Measurements from ENCODE around the gene SMPD3. TPM values are rescaled to one million over a fixed set of nuclear protein-coding genes. Genes with fewer than 3 reads are reported as not detected.
A peak's percentile ranks its signal among the peaks of the same experiment; 100 is the strongest.

The SMPD3 gene
- polyA plus RNA-seq, 1 experiment, result 0.27 TPM

DNA sequence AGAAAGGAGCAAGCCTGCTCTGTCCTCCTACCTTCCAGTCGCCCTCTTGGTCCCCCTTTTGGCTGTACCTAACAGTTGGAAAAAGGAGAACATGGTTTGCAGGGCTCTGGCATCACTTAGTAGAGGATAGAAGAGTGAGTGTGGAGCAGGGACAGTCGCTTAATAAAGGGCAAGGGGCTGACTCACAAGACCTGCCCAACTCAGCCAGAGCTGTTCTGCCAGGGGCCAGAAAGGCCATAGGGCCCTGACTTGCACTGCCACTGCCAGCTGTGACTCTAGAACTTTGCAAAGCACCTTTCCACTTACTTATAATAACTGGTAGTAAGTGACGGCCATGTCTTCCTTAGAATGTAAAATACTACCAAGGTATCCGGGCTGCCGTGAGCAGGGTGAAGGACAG, 124.0 kb downstream of the SMPD3 start:
- no peak overlapping the region for H3K4me3 ChIP-seq (ENCODE audit: low read depth, low read length)
- TF ChIP-seq, protein P1, sequence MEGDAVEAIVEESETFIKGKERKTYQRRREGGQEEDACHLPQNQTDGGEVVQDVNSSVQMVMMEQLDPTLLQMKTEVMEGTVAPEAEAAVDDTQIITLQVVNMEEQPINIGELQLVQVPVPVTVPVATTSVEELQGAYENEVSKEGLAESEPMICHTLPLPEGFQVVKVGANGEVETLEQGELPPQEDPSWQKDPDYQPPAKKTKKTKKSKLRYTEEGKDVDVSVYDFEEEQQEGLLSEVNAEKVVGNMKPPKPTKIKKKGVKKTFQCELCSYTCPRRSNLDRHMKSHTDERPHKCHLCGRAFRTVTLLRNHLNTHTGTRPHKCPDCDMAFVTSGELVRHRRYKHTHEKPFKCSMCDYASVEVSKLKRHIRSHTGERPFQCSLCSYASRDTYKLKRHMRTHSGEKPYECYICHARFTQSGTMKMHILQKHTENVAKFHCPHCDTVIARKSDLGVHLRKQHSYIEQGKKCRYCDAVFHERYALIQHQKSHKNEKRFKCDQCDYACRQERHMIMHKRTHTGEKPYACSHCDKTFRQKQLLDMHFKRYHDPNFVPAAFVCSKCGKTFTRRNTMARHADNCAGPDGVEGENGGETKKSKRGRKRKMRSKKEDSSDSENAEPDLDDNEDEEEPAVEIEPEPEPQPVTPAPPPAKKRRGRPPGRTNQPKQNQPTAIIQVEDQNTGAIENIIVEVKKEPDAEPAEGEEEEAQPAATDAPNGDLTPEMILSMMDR (IDR thresholded peaks at IDR 0.05; ENCODE audit: insufficient read depth, low read depth, low read length), result no peak
- no peaks in the 10 kb centered on the region for H3K27me3 ChIP-seq (ENCODE audit: control insufficient read depth, insufficient read depth, low read length)
- H3K36me3 ChIP-seq (ENCODE audit: control insufficient read depth, insufficient read depth, low read length), result peaks cover 6% of the 10 kb centered on the region
- ChIA-PET CTCF (interaction anchor here (1.4 to 13.5 kb wide), 2 partner anchors 13 to 66 kb away, joined by 4 to 310 read pairs; partner anchors contain the start of genes PRMT7, SLC7A6 and SLC7A6OS), POLR2A (interaction anchor here (0.6 kb wide), 1 partner anchor 9 kb away, joined by 3 read pairs; no protein-coding TSS in a partner anchor)
- no peak for DNase-seq (ENCODE audit: low read depth)

DNA sequence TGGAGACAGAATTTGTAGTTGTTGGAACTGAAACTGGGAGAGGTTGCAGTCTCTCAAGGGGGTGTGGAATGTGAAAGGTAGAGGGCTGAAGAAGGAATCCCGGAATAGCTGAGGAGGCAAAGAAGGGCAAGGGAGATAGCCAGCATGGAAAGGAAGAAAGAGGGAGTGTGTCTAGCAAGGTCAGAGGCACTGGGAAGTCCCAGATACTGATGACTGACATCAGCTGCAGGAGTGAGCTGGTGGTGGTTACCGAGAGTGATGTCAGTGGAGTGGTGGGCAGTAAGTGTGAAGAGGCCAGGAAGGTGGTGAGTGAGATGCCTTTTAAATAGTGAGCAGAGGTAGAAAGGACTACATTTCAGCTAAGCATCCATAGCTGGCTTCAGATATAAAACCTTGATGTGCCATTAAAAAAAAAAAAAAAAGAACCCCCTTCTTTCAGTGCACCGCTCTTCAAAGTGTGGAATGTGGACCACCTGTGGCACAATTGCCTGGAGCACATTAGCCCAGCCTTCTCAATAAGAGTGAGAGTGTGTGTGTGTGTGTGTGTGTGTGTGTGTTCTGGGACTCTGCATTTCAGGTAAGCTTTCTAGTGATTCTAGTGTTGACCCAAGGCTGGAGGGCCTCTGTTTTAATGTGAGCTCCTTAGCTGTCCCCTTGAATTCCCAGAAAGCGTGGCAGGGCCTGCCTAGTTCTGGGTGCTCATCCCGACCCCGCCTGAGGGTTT, 129.0 kb downstream of the SMPD3 start:
- no peaks in the 10 kb centered on the region for H3K27me3 ChIP-seq (ENCODE audit: control insufficient read depth, insufficient read depth, low read length)
- TF ChIP-seq, protein P1 (IDR thresholded peaks at IDR 0.05; ENCODE audit: insufficient read depth, low read depth, low read length), result no peak
- POLR2A ChIA-PET, result no interaction called here
- no peak for DNase-seq (ENCODE audit: low read depth)
- H3K36me3 ChIP-seq (ENCODE audit: control insufficient read depth, insufficient read depth, low read length), result peaks cover 11% of the 10 kb centered on the region
- CTCF ChIA-PET, result interaction anchor here (0.9 to 13.5 kb wide), 3 partner anchors 9 to 61 kb away, joined by 4 to 310 read pairs (median 4); partner anchors contain the start of genes PRMT7, SLC7A6 and SLC7A6OS
- H3K4me3 ChIP-seq (ENCODE audit: low read depth, low read length), result no peak overlapping the region

DNA sequence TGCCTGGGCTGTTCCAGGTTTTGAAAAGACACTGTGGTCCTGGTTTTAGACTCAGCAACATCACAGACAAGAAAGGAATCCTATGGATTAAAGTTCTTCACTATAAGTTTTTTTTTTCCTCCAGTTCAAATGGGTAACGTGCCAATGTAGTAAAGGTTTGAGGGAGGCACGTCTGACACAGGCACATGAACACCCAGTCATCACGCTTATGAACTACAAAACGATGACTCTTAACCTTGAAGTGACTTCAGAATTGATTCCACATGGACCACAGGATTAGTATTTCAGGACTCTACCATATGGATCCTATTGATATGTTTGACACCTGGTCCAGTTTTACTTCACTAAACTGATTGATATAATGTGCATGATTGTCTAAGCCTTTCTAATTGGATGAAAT, 135.2 kb downstream of the SMPD3 start:
- CTCF ChIA-PET, result no interaction called here
- TF ChIP-seq, protein P1 (IDR thresholded peaks at IDR 0.05; ENCODE audit: insufficient read depth, low read depth, low read length), result no peak
- no peaks in the 10 kb centered on the region for H3K27me3 ChIP-seq (ENCODE audit: control insufficient read depth, insufficient read depth, low read length)
- no peak for DNase-seq (ENCODE audit: low read depth)
- H3K4me3 ChIP-seq (ENCODE audit: low read depth, low read length), result no peak overlapping the region
- peaks cover 7% of the 10 kb centered on the region for H3K36me3 ChIP-seq (ENCODE audit: control insufficient read depth, insufficient read depth, low read length)
- POLR2A ChIA-PET, result no interaction called here

DNA sequence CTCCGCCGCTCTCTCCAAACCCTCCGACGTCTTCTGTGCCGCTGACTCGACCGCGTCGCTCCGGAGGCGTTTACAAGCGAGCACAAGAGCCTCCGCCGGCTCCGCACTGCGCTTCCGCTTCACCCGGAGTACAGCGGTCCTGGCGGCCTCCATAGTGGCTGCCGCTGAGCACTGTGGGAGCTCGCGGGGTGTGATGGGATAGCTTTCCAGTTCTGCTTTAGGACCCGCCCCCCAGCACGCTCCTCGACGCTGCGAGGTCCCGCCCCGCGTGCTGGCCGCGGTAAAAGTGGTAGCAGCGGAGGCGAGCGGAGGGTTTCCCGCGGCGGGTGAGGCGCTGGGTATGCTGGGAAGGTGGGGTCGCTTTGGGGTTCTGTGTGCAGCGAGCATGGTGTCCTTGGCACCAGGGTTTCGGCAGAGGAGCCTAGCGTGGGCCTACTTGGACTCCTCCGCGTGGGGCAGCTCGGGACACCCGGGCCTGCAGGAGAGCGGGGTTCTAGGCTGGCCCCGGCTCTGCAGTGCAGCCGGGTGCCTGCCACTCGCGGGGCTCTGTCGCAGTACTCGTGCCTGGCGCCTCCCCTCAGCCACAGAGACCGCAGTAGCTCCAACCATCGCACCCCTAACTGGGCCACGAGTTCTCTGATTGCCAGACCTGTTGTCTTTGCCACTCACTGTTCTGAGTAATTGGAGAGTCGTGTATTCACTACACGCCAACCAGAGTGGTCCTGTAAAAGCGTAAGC, 137.4 kb downstream of the SMPD3 start, which contains the start of the genes PRMT7 and SLC7A6OS:
TSS of gene PRMT7 (plus strand) at position 246 of the 738 bp plus-strand sequence. CDS start 4,961 bp downstream, outside the sequence.
TSS of gene SLC7A6OS (minus strand) at position 173 of the 738 bp plus-strand sequence. CDS start at position 153, 20 bp downstream.
- Histone ChIP-seq H3K4me3 (ENCODE audit: low read depth, low read length) (peak within 1 kb of the TSS; percentile 98), H3K36me3 (ENCODE audit: control insufficient read depth, insufficient read depth, low read length) (peaks cover 4% of the 10 kb centered on the region), H3K27me3 (ENCODE audit: control insufficient read depth, insufficient read depth, low read length) (no peaks in the 10 kb centered on the region)
- ChIA-PET CTCF (interaction anchor here (0.7 to 2.4 kb wide), 11 partner anchors 9 to 52 kb away, joined by 3 to 22 read pairs (median 4); partner anchors contain the start of gene SLC7A6), POLR2A (interaction anchor here (0.6 to 1.0 kb wide), 3 partner anchors 47 to 190 kb away, joined by 3 to 10 read pairs (median 4); partner anchors contain the start of gene SLC7A6)
- DNase-seq (ENCODE audit: low read depth), result no peak
- TF ChIP-seq, protein P1 (IDR thresholded peaks at IDR 0.05; ENCODE audit: insufficient read depth, low read depth, low read length), result peak; percentile 32

DNA sequence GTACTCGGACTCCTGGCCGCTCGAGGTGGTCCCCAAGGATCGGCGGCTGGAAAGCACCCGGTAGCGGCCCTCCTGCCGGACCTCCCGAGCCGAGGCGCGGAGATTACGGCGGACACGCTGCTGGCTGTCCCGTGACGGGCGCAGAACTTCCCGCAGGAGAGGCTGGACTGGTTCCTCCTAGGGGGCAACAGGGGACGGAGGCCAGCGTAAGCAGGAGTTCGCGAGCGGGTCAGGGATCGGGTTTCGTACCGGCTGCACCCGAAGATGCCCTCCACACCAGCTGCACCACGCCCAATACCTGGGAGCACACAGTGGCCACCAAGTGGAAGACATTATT, 137.9 kb downstream of the SMPD3 start:
- DNase-seq (ENCODE audit: low read depth), result no peak
- TF ChIP-seq, protein P1 (IDR thresholded peaks at IDR 0.05; ENCODE audit: insufficient read depth, low read depth, low read length), result no peak
- no peaks in the 10 kb centered on the region for H3K27me3 ChIP-seq (ENCODE audit: control insufficient read depth, insufficient read depth, low read length)

More for the DNA sequence above, 137.9 kb downstream of the SMPD3 start:
- Histone ChIP-seq H3K36me3 (ENCODE audit: control insufficient read depth, insufficient read depth, low read length) (peaks cover 2% of the 10 kb centered on the region), H3K4me3 (ENCODE audit: low read depth, low read length) (peak overlapping the region; percentile 98)
- POLR2A ChIA-PET, result interaction anchor here (1.0 kb wide), 2 partner anchors 46 to 52 kb away, joined by 3 to 4 read pairs; partner anchors contain the start of gene SLC7A6
- CTCF ChIA-PET, result interaction anchor here (0.7 to 2.4 kb wide), 11 partner anchors 10 to 52 kb away, joined by 3 to 22 read pairs (median 4); partner anchors contain the start of gene SLC7A6
